NCI-H748 (cell line): Measurements from ENCODE around the gene CPT1C.

ENCODE experiments used
- DNase-seq: peaks from one replicate; lab custom pipeline; 2025; ENCODE audit not compliant: unreplicated experiment; lab: John Stamatoyannopoulos, UW

Gene CPT1C

DNA sequence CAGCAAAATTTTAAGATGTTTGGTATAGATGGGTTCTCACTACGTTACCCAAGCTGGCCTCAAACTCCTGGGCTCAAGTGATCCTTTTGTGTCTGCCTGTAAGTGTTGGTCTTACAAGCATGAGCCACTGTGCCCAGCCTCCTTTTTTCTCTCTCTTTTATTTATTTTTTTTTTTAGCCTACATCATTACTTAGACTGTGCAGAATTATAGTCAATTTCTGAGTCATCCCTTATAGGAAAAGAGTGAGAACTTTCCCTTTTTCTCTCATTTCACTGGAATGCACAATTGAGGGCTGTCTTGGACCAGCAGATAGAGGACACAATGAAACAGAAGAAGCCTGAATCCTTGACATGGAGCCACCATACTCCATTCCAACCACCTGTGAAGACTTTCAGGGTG lies 58.9 kb downstream of the CPT1C start:
- no peak for DNase-seq

DNA sequence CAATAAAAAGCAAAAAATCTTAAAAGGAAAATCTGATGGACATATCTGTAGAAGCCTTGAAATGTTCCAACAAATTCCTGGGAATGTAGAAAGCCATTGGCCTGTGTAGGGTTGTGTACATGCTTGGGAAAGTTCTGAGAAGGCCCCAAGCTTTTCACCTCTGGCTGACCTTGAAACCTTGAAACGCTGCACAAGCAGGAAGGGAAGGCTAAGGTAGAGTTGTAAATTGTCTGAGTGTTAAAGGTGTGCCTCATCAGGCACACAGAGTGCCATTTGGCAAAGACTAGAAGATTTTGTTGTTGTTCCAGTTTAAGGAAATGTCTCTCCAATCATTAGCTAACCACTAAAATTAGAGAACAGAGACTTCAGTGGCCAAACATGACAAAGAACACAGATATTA lies 61.8 kb downstream of the CPT1C start:
- no peak for DNase-seq

DNA sequence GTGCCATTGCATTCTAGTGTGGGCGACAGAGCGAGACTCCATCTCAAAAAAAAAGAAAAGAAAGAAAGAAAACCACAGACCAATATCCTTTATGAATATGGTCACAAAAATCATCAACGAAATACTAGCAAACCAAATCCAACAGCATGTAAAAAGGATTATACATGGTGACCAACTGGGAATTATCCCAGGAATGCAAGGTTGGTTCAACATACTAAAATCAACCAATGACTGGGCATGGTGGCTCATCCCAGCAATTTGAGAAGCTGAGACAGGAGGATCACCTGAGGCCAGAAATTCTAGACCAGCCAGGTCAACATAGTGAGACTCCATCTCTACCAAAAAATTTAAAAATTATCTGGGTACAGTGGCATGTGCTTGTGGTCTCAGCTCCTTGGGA lies 65.0 kb downstream of the CPT1C start:
- no peak for DNase-seq

DNA sequence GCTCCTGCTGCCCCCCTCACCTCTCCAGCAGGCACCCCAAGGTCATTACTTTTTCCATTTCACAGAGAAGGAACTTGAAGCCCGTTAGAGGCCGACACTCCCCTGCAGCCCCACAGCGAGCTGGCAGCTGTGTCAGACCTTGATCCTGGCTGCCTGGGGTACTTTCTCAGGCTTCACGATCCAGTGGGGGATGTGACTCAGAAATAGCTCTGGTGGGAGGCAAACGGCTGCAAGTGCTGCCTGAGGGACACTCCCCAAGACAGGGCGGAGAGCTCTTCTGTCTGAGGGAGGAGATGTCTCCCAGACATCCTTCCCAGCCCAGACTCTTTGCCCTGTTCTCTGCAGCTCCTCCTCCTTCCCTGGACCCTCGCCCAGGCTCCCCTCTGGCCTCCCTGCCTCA lies 67.4 kb downstream of the CPT1C start:
- DNase-seq: no peak

DNA sequence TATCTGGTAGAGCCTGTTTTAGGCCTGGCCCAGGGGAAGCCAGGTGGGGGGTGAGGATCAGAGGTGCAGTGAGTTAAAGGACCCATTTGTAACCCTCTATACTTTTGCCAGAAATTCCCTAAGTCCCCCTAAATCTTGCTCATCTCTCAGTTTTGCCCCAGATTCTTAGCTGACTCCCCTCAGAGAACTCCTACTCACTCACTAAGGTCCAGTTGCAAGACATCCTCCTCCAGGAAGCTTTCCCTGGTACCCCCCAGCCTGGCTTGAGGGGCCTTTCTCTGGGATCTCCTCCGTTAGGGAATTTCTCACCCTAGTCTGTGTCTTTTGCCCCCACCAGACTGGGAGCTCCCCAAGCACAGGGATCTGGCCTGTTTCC lies 70.3 kb downstream of the CPT1C start:
- no peak for DNase-seq

DNA sequence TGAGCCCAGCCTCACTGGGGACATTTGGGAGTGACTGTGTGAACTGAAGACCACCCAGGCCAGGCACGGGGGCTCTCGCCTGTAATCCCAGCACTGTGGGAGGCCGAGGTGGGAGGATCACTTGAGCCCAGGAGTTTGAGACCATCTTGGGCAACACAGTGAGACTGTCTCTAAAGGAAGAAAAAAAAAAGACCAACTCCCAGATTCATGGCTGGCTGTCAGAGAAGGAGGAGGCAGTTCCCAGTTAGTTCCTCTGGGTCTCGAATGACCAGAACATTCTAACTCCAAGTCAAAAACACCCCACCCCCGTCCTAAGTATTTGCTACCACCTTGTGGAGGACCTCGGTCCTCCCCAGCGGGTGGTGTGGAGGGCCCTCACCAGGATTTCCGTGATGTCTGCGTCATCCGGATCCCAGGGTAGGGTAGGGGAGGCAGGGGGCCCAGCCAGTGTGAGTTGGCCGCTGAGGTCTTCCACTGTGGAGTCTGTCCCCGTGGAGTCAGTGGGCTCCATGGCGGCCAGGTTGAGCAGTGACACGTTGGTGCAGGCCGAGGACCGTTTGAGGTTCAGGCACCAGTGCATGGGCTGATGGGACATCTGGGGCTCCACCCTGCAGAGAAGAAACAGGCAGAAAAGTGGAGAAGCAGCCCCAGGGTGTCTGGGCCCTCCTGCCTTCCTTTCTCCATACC lies 70.9 kb downstream of the CPT1C start:
- no peak for DNase-seq

DNA sequence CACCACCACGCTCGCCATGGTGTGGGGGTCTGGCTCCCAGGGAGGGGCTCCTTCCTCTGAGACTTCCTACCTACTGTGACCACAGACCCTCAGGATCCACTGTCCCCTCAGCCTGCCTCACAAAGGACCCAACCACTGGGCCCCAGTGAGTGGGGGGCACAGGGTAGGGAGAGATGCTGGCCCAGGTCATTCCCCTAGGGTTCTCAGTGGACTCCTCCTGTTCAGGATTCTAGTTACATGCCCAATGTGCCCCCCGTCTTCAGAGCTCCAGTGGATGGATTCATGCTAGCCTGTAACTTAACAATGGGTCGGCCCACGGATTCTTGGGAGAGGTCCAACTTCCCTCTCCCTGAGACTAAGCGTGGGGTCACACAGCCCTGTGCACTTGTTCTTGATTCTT lies 72.3 kb downstream of the CPT1C start, which contains the start of gene TSKS:
TSKS (minus strand) TSS at position 77 of the 400 bp plus-strand sequence; CDS start at position 18, 59 bp downstream.
- DNase-seq: no peak
